GM12892 (cell line): ENCODE data around the gene COTL1.

Source experiments
- POLR2A ChIP-seq: IDR thresholded peaks from 2 replicates; pipeline ENCODE4 v1.6.1; 2011; ENCODE audit warnings: low read depth, low read length, control low read depth
- POLR2AphosphoS5 ChIP-seq: IDR thresholded peaks from 2 replicates; pipeline ENCODE4 v1.6.1; 2011; ENCODE audit warnings: low read depth, low read length, control low read depth
- TAF1 ChIP-seq: IDR thresholded peaks from 2 replicates; pipeline ENCODE4 v1.6.1; 2011; ENCODE audit warnings: low read depth, mild to moderate bottlenecking, control low read depth, low read length, borderline replicate concordance

GRCh38 chr16:84520725-84521496 is 97.0 kb downstream of the COTL1 start:
- TF ChIP-seq POLR2A (no peak), POLR2AphosphoS5 (no peak), TAF1 (no peak)
